GM19023 (cell line): ENCODE measurements around the gene FNDC5.

Experiments used
- ATAC-seq: cut with Tn5 transposase; IDR thresholded peaks from one replicate; pipeline ENCODE4 v1.9.1; 2021; ENCODE audit warnings: mild to moderate bottlenecking, moderate library complexity; ENCODE audit not compliant: unreplicated experiment

FNDC5 gene

GRCh38 chr1:32884726-32885125 lies 14.0 kb upstream of the FNDC5 start:
- no peak for ATAC-seq

DNA sequence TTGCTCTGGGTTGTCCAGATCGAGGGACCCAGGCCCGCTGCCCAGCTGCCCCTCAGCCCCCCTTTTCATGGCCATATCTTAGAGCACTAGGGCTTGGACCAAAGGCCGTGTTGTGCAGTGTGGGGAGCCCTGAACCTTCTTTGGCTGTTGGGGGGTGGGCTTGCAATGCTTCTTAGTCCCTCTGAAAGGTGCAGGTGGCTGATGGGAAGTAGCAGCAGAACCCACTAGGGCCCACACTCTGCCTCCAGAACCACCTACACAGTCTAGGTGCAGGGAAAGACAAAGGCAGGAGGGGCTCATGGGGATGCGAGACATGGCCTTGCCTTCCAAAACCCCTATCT lies 13.3 kb upstream of the FNDC5 start:
- no peak for ATAC-seq

DNA sequence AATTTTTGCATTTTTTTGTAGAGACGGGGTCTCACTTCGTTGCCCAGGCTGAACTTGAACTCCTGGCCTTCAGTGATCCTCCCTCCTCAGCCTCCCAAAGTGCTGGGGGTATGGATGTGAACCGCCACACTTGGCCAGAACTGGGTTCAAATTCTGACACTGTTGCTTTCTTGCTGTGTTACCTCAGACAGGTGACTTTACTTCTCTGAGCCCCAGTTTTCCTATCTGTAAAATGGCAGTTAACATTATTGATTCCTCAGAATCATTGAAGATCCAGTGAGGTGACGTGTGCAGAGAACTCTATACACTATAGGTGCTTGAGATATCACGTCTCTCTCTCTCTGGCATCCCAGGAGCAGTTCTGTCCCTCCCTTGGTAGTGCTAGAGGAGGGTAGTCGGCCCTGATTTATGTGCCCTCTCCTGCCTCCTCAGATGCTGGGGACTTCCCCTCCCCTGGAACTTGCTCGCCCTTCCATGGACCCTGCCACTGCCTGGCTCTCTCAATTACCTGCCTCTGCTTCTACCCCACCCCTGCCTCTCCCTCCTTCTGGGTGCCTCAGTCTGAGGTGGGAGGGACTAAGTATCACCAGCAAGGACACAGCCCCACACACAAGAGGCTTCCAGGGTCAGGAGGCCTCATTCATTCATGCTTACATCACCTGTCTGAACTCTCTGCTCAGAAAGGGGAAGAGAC lies 12.8 kb upstream of the FNDC5 start:
- no peak for ATAC-seq

DNA sequence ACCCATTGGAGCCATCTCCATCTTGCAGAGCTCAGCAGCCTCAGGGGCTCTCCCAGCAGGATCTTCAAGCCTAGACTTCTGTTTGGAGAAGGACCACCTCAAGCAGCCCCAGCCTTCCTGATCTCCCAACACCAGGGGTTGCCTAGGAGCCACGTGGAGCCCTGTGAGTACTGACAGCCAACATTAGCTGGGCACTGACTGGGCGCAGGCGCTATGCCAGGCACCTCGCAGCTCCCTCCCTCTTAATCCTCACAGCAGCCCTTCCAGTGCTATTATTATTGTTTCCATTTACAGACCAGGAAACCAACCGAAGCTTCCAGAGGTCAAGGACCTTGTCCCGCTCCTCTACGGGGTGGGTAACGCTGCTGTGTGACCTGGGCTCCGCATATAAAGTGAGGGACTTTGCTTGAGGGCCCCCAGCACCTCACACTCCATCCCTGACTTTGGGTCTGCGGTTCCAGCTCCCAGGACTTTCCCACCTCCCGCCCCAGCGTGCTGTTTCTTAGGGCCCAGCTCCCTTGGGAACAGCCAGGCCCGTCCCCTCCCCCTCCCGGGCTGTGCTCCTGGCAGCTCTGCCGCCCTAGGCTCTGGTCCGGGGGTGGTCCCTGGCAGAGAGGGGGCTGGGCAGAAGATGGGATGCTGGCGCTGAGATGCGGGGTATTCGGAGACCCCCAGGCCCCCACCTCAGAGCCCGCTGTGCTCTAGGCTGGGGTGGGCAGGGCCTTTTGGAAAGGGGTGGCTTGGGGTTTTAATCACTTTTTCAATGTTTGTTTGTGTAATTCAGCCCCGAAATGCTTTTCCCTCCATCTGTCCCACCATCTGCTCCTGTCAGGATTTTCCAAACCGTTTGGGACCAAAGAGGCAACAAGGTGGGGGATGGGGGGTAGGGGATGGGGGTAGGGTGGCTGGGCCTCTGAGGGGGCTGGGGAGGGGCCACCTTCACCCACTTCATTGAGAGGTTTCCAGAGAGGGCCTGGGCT lies 11.4 kb upstream of the FNDC5 start:
- ATAC-seq, result no peak

- ATAC-seq, result no peak
These were observed 10.6 kb upstream of the FNDC5 start for GRCh38 chr1:32881291-32881690.

DNA sequence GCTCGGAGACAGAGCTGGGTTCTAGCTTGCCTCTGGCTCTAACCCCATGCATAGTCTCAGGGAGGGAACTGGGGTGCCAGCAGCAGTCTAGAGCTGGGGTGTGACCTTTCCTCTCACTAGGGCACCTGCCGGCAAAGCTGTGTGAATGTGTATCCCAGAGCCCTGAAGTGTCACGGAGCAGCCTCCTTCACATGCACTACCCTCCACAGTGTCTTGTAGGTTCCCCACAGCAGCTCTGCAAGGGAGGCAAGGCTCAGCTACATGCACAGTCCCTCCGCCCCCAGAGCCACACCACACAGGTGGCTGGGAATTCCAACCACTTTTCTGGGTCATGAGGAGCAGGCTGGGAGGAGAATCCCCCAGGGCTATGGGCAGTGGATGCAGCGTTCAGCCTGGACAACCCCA lies 7.9 kb upstream of the FNDC5 start:
- ATAC-seq, result no peak

GRCh38 chr1:32878183-32878582 lies 7.5 kb upstream of the FNDC5 start:
- no peak for ATAC-seq

- ATAC-seq, result no peak
These were observed 6.7 kb upstream of the FNDC5 start for GRCh38 chr1:32877211-32878110.

DNA sequence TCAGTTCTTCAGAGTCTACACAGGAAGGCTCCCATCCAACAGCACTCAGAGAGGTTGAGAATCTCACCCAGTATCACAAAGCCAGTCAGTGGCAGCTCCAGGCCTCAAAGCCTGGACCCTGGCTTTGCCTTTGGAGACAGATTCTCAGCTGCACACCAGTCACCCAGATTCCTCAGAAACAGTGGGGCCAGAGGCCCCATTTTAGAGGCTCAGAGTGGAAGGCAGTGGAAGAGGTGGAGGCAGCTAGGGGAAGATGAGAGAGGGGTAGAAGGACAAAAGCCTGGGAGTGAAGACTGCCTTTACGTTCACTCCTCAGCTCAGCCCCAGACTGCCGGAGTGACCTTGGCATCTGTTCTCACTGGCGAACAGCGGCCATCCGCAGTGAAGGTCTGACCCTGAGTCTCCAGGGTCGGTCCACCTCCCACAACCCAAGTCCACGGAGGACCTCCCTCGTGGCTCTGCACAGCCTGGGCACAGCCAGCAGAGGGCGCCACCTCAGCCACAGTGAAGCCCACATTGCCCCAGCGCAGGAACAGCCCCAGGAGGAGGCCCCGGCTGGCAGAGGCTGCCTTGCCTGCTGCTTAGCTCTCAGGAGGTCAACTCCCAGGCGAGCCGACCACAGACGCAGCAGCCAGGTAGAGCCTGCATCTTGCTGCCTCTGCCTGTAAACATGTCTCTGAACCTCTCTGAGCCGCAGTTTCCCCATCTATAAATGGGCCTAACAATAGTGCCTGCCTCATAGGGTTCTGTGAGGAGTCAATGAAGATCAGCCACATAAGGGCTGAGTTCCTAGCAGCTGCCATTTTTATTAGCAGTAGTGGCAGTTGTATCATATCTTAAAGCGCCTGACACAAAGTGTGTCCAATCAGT lies 5.9 kb upstream of the FNDC5 start:
- ATAC-seq, result no peak

DNA sequence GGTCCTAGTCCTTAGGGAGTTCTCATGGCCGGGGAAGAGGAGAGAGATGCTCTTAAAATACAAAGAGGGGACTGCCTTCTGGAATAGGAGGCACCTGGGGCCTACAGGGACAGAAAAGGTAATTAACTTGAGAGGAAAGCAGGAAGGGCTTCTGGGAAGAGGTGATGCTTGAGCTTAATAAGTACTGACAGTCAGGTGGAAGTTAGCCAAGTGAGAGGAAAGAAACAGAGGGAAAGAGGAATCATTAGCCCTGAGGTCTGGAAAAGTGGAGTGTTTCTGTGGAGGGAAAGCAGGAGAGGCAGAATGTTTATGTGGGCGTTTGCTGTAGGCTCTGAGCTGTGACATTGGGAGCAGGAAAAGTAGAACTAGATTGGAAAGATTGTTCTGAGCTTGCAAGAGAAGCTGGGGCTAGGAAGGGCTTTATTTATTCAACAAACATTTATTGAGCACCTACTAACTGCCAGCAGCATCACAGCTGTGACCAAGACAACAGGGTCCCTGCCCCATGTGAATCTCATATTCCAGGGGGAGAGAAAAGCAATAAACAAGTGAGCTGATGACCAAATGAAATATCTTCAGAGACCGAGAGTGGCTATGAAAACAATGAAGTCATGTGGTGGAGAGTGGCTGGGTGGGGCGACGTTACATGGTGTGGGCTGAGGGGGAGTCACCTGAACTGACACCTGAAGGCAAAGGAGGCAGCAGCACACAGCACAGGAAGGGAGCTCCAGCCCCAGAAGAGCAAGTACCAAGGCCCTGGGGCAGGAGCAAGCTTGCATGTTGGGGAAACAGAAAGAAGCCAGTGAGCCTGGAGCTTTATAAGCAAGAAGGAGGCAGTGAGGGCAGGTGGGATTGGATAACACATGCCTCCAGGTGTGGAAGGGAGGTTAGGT lies 4.4 kb upstream of the FNDC5 start:
- ATAC-seq, result no peak

GRCh38 chr1:32873484-32873883 lies 2.8 kb upstream of the FNDC5 start:
- ATAC-seq, result no peak

DNA sequence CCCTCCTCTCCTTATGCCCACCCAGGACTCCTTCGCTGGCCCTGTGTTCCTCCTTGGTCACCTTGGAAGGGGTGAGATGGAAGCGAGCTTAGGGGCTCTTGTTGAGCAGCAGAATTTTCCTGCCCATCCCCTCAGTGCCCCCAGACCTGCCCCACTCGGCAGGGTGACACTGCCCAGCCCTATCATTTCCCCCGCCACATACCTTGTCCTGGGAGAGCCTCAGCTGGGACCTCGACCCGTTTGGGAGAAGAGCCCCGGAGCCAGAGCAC lies 1.4 kb upstream of the FNDC5 start:
- no peak for ATAC-seq

DNA sequence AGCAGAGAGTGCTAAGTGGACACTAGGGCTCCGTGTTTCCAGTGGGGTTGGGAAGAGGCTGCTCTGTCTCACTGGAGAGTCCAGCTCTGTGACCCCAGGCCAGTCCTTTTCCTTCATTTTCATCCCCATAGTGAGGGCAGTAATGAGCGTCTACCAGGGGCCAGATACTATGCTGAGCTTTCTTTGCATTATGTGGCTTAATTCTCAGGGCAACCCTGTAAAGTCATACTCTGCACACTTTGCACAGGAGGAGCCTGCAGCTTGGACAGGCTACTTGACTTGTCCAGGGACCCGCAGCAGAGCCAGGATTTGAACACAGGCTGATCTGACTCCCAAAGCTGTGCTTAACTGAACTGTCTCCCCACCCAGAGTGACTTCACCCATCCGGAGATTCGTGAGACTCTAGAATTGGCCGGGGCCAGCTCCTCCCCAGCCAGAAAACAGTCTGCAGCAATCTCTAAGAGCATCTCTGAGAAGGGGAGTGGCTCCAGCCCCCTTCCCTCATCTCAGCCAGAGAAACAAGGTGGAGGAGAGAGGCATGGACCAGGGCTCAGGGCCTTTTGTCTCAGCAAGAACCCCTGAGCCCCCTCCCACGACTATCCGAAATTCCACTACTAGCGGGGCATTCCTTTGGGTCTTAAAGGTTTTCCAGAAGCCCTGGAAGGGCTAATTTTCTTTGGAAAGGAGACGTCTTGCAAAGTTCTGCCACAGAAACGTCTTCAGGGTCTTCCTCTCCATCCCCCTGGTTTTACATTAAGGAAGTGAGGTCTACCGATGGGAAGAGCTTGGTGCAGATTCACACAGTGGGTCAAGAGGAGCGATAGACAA lies 866 bp upstream of the FNDC5 start:
- no peak for ATAC-seq

GRCh38 chr1:32869923-32870614 lies 643 bp downstream of the FNDC5 start:
- no peak for ATAC-seq

DNA sequence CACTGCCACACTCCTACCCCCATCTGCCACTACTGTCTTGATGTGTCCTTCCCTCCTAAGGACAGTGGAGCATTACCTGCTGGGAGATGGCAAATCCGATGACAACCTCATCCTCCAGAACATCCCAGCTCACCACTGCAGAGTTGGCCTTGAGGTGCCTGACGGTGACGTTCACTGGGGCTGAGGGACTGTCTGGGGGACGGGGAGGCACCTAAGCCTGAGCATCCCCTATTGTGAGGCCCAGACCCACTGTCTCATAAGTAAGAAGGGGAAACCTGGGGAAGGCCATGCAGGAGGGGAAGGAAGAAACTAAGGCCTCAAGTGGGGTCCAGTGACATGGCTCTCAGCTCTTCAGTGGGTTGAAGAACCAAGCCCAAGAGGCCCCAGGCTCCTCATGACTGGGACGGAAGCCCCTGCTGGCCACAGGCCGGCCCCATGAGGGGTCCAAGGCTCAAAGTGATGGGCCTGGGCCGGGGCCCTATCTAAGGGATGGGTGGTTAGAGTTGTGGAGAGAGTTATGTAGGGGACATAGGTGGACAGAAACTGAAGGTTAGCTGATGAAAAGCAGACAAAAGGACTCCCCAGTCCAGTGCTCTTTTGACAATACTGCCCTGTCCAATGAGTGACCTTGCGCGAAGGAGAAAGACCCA lies 1.8 kb downstream of the FNDC5 start:
- ATAC-seq, result no peak

- ATAC-seq, result no peak
These were observed 2.6 kb downstream of the FNDC5 start for GRCh38 chr1:32868085-32868484.

DNA sequence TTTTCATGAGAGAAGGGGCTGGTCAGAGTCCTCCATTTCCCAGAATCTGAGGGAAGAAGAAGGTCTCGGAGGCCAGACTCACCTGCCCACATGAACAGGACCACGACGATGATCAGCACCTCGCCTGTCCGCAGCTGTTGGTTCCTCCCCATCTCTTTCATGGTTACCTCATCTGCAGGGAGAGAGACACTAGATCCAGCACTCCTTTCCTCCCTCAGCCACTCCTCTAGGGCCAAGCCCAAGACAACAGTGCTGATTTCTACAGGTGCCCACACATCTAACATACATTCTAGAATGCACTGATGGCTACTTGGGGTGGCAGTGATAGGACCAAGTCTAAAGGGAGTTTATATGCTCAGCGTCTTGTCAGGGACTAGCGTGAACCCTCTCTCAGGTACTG lies 3.0 kb downstream of the FNDC5 start:
- no peak for ATAC-seq

DNA sequence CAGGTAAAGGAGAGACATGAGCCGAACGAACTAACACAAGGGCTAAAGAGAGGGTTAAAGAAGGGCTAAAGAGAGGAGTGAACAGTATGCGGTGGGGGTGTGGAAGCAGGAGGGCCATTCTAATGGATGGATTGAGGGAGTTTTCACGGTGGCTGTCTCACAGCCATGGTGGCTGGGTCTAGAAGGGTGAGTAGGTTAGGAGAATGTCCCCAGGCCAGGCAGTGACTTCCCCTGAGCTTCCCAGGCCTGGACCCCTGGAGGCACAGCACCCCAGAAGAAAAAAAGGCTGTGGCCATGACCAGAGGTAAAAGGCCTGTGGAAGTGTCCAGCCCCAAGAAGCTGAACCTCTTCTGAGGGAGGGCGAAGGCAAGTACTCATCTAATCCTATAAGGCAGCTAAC lies 3.6 kb downstream of the FNDC5 start:
- ATAC-seq, result no peak
